WTC11 (cell line): ENCODE data around the gene STK32C.

Source experiments
- CBFB ChIP-seq: sonication (generic); formaldehyde crosslinking; IDR thresholded peaks from 2 replicates; pipeline ENCODE4 v1.8.1; 2022; ENCODE audit warnings: mild to moderate bottlenecking, low read depth, missing genetic modification reagents
- ELF4 ChIP-seq: sonication (generic); formaldehyde crosslinking; IDR thresholded peaks from 2 replicates; pipeline ENCODE4 v1.8.1; 2022; ENCODE audit warnings: low read depth, mild to moderate bottlenecking, moderate library complexity, missing genetic modification reagents
- MAX ChIP-seq: sonication (generic); formaldehyde crosslinking; IDR thresholded peaks from 2 replicates; pipeline ENCODE4 v1.8.0; 2022; ENCODE audit warnings: mild to moderate bottlenecking, missing genetic modification reagents
- NFE2L1 ChIP-seq: sonication (generic); formaldehyde crosslinking; IDR thresholded peaks from 2 replicates; pipeline ENCODE4 v1.8.1; 2023; ENCODE audit warnings: missing genetic modification reagents
- NFYB ChIP-seq: sonication (generic); formaldehyde crosslinking; conservative IDR thresholded peaks from 2 replicates; pipeline ENCODE4 v1.8.0; 2022; ENCODE audit warnings: low read depth, missing genetic modification reagents
- SP1 ChIP-seq: sonication (generic); formaldehyde crosslinking; conservative IDR thresholded peaks from 2 replicates; pipeline ENCODE4 v1.8.1; 2022; ENCODE audit warnings: missing genetic modification reagents
- ZNF138 ChIP-seq: sonication (generic); formaldehyde crosslinking; conservative IDR thresholded peaks from 2 replicates; pipeline ENCODE4 v1.8.1; 2022; ENCODE audit warnings: mild to moderate bottlenecking, moderate library complexity, missing genetic modification reagents
- ZNF425 ChIP-seq: fragments of 250-450 bp; sonication (Bioruptor Pico); conservative IDR thresholded peaks from 2 replicates; pipeline ENCODE4 v1.9.0; 2021; ENCODE audit warnings: mild to moderate bottlenecking
- ZNF671 ChIP-seq: fragments of 250-450 bp; sonication (Bioruptor Pico); IDR thresholded peaks from 2 replicates; pipeline ENCODE4 v1.8.0; 2021; ENCODE audit warnings: mild to moderate bottlenecking
- TF ChIP-seq, protein P1 (sequence below): fragments of 200-600 bp; IDR thresholded peaks from 2 replicates; pipeline ENCODE4 v1.8.0; 2022; ENCODE audit warnings: antibody characterized with exemption
- TF ChIP-seq, protein P2 (sequence below): sonication (generic); formaldehyde crosslinking; IDR thresholded peaks from 2 replicates; pipeline ENCODE4 v1.8.1; 2023; ENCODE audit warnings: mild to moderate bottlenecking, missing genetic modification reagents

DNA sequence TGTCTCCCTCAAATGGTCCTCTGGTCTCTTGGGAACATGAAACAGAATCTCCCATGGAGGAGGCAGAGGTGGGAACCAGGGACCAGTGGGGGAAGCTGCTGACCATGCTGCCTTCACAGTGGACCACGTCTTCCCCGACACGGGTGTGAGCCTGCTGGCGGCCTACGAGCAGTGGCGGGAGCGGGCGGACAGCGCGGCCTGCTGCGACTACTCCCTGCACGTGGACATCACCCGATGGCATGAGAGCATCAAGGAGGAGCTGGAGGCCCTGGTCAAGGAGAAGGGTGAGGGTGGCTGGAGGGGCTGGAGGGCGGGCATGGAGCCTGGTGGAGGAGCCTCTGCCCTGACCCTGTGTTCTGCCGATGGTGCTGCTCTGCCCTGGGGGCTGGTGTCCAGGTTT, 113.0 kb downstream of the STK32C start:
- TF ChIP-seq, protein P1, sequence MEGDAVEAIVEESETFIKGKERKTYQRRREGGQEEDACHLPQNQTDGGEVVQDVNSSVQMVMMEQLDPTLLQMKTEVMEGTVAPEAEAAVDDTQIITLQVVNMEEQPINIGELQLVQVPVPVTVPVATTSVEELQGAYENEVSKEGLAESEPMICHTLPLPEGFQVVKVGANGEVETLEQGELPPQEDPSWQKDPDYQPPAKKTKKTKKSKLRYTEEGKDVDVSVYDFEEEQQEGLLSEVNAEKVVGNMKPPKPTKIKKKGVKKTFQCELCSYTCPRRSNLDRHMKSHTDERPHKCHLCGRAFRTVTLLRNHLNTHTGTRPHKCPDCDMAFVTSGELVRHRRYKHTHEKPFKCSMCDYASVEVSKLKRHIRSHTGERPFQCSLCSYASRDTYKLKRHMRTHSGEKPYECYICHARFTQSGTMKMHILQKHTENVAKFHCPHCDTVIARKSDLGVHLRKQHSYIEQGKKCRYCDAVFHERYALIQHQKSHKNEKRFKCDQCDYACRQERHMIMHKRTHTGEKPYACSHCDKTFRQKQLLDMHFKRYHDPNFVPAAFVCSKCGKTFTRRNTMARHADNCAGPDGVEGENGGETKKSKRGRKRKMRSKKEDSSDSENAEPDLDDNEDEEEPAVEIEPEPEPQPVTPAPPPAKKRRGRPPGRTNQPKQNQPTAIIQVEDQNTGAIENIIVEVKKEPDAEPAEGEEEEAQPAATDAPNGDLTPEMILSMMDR: no peak
- TF ChIP-seq ZNF671 (CRISPR knock-in tag): no peak
- no peak for TF ChIP-seq ELF4 (CRISPR knock-in tag)
- TF ChIP-seq NFE2L1 (CRISPR knock-in tag): no peak
- no peak for TF ChIP-seq ZNF138 (CRISPR knock-in tag)
- TF ChIP-seq, protein P2, sequence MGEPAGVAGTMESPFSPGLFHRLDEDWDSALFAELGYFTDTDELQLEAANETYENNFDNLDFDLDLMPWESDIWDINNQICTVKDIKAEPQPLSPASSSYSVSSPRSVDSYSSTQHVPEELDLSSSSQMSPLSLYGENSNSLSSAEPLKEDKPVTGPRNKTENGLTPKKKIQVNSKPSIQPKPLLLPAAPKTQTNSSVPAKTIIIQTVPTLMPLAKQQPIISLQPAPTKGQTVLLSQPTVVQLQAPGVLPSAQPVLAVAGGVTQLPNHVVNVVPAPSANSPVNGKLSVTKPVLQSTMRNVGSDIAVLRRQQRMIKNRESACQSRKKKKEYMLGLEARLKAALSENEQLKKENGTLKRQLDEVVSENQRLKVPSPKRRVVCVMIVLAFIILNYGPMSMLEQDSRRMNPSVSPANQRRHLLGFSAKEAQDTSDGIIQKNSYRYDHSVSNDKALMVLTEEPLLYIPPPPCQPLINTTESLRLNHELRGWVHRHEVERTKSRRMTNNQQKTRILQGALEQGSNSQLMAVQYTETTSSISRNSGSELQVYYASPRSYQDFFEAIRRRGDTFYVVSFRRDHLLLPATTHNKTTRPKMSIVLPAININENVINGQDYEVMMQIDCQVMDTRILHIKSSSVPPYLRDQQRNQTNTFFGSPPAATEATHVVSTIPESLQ (CRISPR knock-in tag): no peak
- no peak for TF ChIP-seq NFYB (CRISPR knock-in tag)
- TF ChIP-seq MAX: no peak
- no peak for TF ChIP-seq SP1
- no peak for TF ChIP-seq ZNF425
- no peak for TF ChIP-seq CBFB (CRISPR knock-in tag)
